NCI-H146 (cell line): Measurements from ENCODE around the gene NDST1.

Experiments
- DNase-seq: peaks from one replicate; lab custom pipeline; 2025; lab: John Stamatoyannopoulos, UW

The NDST1 gene

DNA sequence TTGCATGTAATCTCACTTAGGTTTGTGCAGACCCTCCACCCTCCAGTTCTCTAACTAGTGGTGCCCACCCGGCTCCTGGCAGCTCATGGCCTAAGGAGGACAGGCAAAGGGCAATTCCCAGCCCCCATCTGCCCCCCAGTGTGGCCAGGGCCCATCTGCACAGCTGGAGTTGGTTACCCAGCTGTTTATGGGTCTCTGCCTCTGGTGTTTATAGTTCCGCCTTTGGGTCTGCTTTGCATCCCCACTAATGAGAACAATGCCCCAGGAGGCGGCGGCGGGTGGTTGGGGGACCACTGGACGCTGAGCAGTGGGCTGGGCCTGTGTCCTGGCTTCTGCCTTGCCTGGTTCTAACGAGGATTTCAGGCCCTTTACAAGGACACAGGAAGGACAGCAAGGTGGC is 62.4 kb downstream of the NDST1 start:
- no peak for DNase-seq

DNA sequence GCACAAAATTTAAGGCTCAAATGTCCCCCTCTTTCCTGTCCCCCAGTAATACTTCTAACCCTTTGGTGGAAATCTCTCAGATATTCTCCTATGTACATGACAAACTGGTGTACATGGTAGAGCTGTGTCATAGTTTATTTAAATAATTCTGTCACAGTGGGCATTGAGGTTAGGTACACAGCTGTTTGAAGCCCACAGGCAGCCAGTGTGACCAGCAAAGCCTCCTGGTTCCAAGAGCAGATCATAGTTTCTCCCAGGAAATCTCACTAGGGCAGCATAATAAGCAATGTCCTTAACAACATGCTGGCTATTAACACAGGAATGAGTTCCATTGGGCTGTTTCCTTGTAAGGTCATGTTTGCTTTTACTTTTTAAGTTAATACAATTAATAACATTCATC is 63.9 kb downstream of the NDST1 start:
- DNase-seq = no peak

GRCh38 chr5:150573216-150573615 is 65.3 kb downstream of the NDST1 start:
- no peak for DNase-seq

DNA sequence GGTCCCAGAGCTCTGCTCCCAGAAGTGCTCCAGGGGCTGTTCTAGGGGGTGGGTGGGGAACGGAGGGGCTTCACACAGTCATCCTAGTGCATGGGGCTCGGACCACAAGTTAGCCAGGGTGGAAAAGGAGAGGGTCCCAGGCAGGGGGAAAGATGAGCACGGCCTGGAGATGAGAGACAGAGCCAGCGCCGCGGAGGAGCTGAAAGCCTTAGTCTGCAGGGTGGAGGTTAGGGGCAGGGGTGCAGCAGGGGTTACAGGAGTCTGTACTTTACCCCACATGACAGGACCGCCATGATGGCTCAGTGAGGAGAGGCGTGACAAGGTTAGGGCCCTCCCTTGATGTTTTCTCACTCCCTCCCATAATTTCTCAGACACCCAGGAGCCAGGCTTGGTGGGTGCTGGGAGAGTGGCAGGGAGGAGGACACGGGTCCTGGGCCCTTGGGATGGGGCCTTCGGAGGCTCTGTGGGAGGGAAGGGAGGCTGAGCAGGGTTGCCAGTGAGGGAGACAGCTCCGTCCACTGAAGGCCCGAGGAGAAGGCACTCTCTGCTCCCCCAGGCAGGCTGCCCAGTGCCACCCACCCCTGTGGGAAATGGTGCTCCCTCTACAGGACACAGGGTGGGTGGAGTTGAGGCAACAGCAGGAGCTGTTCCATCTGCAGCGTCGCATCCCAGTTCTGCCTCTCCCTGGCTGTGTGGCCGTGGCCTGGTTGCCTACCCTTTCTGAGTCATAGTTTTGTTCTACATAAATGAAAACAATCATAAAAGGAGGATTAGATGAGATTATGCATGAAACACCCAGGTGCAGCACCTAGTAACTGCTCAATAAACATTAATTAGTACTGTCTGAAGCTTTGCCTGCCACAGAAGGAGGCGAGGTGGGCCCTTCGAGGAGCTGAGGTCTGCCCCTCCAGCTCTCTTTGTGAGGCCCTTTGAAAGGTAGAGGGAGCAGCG is 66.2 kb downstream of the NDST1 start:
- DNase-seq = no peak

GRCh38 chr5:150574818-150575547 is 67.1 kb downstream of the NDST1 start:
- DNase-seq = no peak

DNA sequence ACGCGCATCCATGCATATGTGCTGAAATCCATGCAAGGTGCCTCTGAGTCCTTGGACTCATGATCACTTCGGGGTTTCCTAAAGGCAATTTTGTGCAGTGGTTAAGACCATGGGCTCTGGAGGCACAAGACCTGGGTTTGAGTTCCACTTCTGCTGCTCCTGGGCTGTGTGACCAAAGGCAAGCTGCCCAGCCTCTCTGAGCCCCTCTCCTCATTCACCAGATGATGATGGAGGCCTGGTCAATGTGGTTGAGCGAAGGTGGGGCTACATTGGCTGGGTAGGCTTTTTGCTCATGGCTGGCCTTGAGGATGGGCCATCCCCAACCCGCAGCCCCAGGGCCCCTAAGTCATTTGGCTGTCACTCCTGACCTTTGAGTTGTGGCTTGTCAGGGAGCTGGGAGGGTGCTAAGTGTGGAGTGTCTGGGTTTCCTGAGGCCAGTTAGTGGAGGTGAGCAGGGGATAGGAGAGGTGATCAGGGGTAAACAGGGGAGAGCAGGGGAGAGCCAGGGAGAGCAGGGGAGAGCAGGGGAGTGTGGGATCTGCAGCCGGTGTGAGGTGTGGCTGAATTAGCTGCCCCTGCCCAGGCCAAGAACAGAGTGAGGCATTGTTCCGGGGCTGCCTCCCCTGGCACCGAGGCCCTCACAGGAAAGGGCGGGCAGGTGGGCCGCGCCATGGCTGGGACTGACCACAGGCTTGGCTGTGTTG is 68.0 kb downstream of the NDST1 start:
- no peak for DNase-seq

DNA sequence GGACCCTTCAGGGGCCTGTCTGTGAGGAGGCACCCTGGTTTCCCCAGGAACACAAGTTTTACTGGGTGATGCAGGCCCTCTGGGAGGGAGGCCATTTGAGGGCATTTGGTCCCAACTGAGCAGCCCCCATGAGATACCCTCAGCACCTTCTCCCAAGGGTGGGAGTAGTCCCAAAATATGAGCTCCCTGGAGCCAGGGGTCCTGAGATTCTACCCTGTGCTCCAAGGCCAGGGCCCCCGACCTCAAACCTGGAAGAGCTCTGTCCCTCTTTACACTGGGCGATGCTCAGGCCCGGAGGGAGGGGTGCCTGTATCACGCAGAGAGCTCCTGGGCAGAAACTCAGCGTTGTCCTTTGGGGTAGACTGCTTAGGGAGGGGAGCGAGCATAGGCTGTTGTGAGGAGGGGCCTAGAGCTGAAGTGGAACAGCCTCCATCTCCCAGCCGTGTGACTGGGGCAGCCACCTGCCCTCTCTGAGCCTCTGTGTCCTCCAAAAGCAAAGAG is 68.6 kb downstream of the NDST1 start:
- no peak for DNase-seq

GRCh38 chr5:150577378-150578139 is 69.6 kb downstream of the NDST1 start:
- DNase-seq = no peak

GRCh38 chr5:150578781-150579461 is 71.0 kb downstream of the NDST1 start:
- DNase-seq = no peak

DNA sequence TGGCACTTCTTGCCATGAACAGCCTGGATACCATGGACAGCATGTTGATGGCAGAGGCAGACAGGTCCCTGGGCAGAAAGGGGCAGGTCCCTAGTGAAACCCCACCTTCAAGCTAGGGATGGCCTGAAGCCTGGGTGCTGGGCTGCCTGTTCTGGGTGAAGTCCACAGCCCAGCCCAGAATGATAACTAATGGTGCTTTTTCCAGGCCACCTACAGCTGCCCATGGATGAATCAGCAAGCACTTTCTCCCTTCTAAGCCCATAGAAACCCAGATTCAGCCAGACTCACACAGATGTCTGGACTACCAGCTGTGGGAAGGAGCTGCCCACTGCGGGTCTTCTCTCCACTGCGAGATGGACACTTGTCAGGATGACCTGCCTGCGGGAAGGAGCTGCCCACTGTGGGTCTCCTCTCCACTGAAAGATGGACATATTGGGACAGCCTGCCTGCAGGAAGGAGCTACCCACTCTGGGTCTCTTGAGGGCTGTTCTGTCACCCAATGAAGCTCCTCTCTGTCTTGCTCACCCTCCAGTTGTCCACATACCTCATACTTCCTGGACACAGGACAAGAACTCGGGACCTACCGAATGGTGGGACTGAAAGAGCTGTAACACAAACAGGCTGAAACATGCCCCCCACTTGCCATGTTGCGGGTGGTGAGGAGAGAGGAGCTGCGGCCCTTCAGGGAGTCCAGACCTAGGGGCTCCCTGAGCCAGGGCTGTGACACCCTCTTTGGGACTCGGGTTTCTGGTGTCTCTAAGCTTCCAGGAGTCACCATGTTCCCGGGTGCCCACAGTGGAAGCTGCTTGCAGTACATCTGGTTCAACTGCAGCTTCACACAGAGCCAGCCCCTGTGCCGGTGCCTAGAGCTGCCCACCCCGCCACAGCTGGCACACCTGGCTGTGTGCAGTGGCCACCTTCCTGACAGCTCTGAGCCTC is 71.8 kb downstream of the NDST1 start:
- no peak for DNase-seq

DNA sequence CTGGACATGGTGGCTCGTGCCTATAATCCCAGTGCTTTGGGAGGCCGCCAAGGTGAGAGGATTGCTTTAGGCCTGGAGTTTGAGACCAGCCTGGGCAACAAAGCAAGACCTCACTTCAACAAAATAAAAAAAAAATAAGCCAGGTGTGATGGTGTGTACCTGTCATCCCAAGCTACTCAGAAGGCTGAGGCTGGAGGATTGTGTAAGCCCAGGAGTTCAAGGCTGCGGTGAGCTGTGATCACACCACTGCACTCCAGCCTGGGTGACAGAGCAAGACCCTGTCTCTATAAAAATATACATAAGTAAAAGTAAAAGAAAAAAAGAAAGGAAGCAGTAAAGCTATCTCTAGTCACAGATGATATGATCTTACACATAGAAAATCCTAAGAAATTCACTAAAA is 73.0 kb downstream of the NDST1 start:
- DNase-seq = no peak

DNA sequence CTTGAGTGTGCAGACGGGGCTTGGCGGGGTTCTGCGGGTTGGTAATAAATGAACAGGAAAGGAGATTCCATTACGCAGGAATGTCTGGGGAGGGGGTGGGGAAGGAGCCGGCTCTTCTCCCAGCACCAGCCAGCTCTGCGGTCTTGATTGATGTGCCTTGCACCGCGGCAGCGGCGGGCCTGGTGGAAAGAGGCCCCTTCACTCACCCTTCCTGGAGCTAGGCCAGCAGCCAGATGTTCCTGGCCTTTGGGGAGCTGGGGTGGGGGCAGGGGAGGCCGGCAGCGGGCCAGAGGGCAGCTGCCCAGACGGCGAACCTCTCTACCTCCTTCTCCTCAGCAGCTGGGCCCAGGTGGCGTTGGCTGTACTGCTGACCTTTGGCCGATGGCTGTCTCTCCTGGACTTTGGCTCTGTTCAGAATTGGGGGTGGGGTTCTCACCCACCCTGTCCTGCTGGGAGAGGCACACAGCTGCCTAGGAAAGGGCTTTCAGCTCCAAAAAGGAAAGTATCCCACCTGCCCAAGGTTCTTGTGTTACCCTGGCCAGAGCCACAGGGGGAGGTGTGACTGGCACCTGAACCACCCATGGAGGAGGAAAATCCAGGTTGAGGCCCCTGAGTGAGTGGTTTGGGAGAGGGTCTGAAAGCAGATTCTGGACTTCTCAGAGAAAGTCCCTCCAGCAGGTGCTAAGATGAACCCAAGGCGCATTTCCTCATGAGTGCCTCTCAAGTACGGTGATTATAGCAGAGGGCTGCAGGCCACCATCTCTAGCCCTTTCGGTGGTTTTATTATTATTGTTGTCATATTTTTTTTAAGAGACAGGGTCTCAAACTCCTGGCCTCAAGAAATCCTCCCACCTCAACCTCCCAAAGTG is 74.5 kb downstream of the NDST1 start:
- DNase-seq = no peak

- no peak for DNase-seq
Measured at GRCh38 chr5:150583541-150584225, 75.8 kb downstream of the NDST1 start.

DNA sequence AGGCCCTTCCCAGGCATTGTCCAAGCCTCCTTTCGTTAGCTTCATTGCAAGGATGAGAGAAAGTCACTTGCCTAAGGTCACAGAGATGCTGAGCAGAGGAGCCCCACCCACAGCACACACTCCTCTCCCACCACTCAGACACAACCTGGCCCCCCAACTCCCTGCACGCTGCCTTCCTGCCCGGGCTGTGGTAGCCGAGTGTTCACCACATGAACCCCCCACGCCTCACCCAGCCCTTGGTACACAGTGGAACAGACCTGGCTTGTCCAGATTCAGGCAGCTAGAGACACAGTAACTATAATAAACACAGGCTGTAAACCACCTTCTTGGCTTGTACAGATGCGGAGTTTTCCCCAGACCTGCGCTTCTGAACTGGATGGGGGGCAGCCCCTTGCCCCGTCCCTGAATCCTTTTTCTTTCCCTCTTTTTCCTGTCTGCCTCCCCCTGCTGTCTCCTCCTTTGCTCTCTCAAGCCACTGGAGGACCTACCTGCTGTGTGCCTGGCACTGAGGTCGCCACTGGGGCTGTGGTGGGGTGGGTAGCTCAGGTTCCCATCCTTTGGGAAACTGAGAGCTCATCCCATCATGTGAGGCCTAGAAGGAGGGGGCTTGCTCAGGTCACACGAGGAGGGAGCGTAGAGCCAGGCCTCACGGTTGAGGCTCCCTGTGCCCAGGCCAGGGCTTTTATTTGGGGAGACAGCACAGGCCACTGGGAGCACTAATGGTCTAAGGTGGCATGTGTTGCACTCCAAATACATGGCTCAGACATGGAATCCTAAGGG is 76.8 kb downstream of the NDST1 start:
- no peak for DNase-seq

DNA sequence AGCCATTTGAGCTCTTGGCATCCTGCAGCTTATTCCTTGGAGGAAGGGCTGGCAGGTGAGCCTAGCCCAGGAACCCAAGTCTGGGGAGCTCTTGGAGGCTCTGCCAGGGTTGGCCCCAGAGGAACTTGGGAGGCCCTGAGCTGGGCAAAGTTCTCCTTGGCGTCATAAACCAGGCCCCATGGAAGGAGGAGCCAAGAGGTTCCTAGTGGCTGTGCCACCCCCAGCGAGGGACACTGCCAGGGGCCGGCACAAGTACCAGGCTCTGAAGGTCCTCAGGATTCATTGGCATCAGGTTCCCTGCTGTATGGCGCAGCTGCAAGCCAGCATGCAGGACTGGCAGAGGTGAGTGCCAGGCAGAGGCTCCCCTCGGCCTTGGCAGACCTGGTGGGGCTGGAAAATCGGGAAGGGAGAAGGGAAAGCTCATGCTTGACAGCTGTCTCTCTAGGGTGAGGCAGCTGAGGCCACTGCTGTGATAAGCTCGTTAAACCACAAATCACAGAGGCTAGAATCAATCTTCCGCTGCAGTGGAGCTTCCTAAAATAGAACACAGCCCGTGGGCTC is 77.9 kb downstream of the NDST1 start:
- DNase-seq = no peak

DNA sequence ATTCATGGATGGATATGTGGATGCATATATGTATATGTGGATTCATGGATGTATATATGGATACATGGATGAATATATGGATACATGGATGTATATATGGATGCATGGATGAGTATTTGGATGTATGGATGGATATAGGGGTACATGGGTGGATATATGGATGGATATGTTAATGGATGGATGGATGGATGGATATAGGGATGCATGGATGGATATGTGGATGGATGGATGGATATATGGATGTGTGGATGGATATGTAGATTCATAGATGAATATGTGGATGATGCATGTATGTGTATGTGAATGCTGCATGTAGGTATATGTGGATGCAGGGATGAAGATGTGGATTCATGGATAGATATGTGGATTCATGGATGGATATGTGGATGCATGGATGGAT is 79.1 kb downstream of the NDST1 start:
- no peak for DNase-seq
